Cardiac ventricle fibroblast (primary cell): ENCODE measurements around the gene LRRFIP2. TPM values are rescaled to one million over a fixed set of nuclear protein-coding genes. Genes with fewer than 3 reads are reported as not detected.

Experiments used
- total RNA-seq: library from RNA; depleted of rRNA; stranded (reverse); fragments of >200 nt; gene quantifications from 2 replicates; pipeline ENCODE4 v1.2.3, GENCODE V29; 2015

The LRRFIP2 gene
- 32.2 and 36.7 TPM in 2 replicates for total RNA-seq

GRCh38 chr3:37174532-37175126, at the start of gene LRRFIP2:
Gene LRRFIP2 (minus strand): TSS chr3:37174582. CDS start chr3:37148983, 25,599 bp downstream.

Other genes starting within 250 kb of the LRRFIP2 start
- 18.3 TPM in 2 replicates for gene TRANK1, start 229.5 kb downstream of the LRRFIP2 start, total RNA-seq
- 11.5 and 21.4 TPM in 2 replicates for gene EPM2AIP1, start 181.5 kb downstream of the LRRFIP2 start, total RNA-seq
- gene MLH1, start 181.1 kb downstream of the LRRFIP2 start, total RNA-seq: 18.7 and 20.1 TPM in 2 replicates
- 33.5 and 35.2 TPM in 2 replicates for gene GOLGA4, start 68.7 kb upstream of the LRRFIP2 start, total RNA-seq